Gastroesophageal sphincter (tissue), 3 donors: ENCODE results near the gene PUS10.
"Not testable (repeated sequence)": the region's sequence is repeated elsewhere in the genome, so short reads cannot be mapped to it uniquely, and the experiment has no call there.

Experiments used
- POLR2A ChIP-seq, 2 donors: fragments of 450-650 bp; IDR thresholded peaks; one replicate each; pipeline ENCODE4 v1.6.1; 2017; ENCODE audit warnings: antibody characterized with exemption in 2 of 2, mild to moderate bottlenecking in 2 of 2, moderate library complexity in 1 of 2
- TF ChIP-seq, protein P1 (sequence below), 4 experiments: fragments of 200-600 bp in 2 of 4; fragments of 450-650 bp in 2 of 4; sonication (generic) in 1 of 4; IDR thresholded peaks; one replicate each; pipeline ENCODE4 v1.5.1; 2017 to 2019; ENCODE audit warnings: antibody characterized with exemption in 4 of 4, mild to moderate bottlenecking in 2 of 4, moderate library complexity in 2 of 4

DNA sequence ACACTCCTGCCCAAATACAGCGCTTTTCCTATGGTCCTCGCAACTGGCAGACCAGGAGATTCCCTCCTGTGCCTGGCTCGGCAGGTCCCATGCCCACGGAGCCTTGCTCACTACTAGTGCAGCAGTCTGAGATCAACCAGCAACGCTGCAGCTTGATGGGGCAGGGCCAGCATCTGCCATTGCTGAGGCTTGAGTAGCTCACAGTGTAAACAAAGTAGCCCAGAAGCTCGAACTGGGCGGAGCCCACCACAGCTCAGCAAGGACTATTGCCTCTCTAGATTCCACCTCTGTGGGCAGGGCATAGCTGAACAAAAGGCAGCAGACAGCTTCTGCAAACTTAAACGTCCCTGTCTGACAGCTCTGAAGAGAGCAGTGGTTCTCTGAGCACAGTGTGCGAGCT, 16.5 kb upstream of the PUS10 start:
- not testable (repeated sequence) for TF ChIP-seq POLR2A (IDR thresholded peaks at IDR 0.05)
- TF ChIP-seq, protein P1, sequence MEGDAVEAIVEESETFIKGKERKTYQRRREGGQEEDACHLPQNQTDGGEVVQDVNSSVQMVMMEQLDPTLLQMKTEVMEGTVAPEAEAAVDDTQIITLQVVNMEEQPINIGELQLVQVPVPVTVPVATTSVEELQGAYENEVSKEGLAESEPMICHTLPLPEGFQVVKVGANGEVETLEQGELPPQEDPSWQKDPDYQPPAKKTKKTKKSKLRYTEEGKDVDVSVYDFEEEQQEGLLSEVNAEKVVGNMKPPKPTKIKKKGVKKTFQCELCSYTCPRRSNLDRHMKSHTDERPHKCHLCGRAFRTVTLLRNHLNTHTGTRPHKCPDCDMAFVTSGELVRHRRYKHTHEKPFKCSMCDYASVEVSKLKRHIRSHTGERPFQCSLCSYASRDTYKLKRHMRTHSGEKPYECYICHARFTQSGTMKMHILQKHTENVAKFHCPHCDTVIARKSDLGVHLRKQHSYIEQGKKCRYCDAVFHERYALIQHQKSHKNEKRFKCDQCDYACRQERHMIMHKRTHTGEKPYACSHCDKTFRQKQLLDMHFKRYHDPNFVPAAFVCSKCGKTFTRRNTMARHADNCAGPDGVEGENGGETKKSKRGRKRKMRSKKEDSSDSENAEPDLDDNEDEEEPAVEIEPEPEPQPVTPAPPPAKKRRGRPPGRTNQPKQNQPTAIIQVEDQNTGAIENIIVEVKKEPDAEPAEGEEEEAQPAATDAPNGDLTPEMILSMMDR (IDR thresholded peaks at IDR 0.05), result not testable (repeated sequence)
